ENCODE data around the gene UBA52.
"Not testable (repeated sequence)": the region's sequence is repeated elsewhere in the genome, so short reads cannot be mapped to it uniquely, and the experiment has no call there.

Gene UBA52

GRCh38 chr19:18590273-18591272 is 18.9 kb downstream of the UBA52 start:
- no peak for TF ChIP-seq JUND (IDR thresholded peaks at IDR 0.05; ENCODE audit: low read depth)
- no peak for DNase-seq (ENCODE audit: low read depth in 1 of 2, low spot score in 1 of 2)

GRCh38 chr19:18591735-18592385 is 20.2 kb downstream of the UBA52 start:
- no peak for TF ChIP-seq JUND (IDR thresholded peaks at IDR 0.05; ENCODE audit: low read depth)
- in situ Hi-C loops (cut with HindIII; ENCODE audit: low pct_unique_long_range_greater_than_20kb, low sequenced_read_pairs) = no loop called here

More at GRCh38 chr19:18590273-18591272, 18.9 kb downstream of the UBA52 start:
- in situ Hi-C loops (cut with HindIII; ENCODE audit: low pct_unique_long_range_greater_than_20kb, low sequenced_read_pairs) = no loop called here

GRCh38 chr19:18592732-18593131 is 21.1 kb downstream of the UBA52 start:
- in situ Hi-C loops (cut with HindIII; ENCODE audit: low pct_unique_long_range_greater_than_20kb, low sequenced_read_pairs); DNase-seq (ENCODE audit: low read depth in 1 of 2, low spot score in 1 of 2): not testable (repeated sequence)

More at GRCh38 chr19:18591735-18592385, 20.2 kb downstream of the UBA52 start:
- no peak for DNase-seq (ENCODE audit: low read depth in 1 of 2, low spot score in 1 of 2)

- in situ Hi-C loops (cut with HindIII; ENCODE audit: low pct_unique_long_range_greater_than_20kb, low sequenced_read_pairs) = no loop called here
- no peak for DNase-seq (ENCODE audit: low read depth in 1 of 2, low spot score in 1 of 2)
- no peak for TF ChIP-seq JUND (IDR thresholded peaks at IDR 0.05; ENCODE audit: low read depth)
Observed at GRCh38 chr19:18593367-18594095, 21.9 kb downstream of the UBA52 start.

GRCh38 chr19:18594096-18594823 is 22.6 kb downstream of the UBA52 start:
- DNase-seq (ENCODE audit: low read depth in 1 of 2, low spot score in 1 of 2) = peak; percentile 61 to 71
- in situ Hi-C loops (cut with HindIII; ENCODE audit: low pct_unique_long_range_greater_than_20kb, low sequenced_read_pairs) = no loop called here
- no peak for TF ChIP-seq JUND (IDR thresholded peaks at IDR 0.05; ENCODE audit: low read depth)

- DNase-seq (ENCODE audit: low read depth in 1 of 2, low spot score in 1 of 2) = no peak
- TF ChIP-seq JUND (IDR thresholded peaks at IDR 0.05; ENCODE audit: low read depth) = no peak
- in situ Hi-C loops (cut with HindIII; ENCODE audit: low pct_unique_long_range_greater_than_20kb, low sequenced_read_pairs) = no loop called here
Observed at GRCh38 chr19:18594824-18595373, 23.2 kb downstream of the UBA52 start.

GRCh38 chr19:18595475-18595874 is 23.8 kb downstream of the UBA52 start:
- DNase-seq (ENCODE audit: low read depth in 1 of 2, low spot score in 1 of 2) = no peak
- no peak for TF ChIP-seq JUND (IDR thresholded peaks at IDR 0.05; ENCODE audit: low read depth)
- in situ Hi-C loops (cut with HindIII; ENCODE audit: low pct_unique_long_range_greater_than_20kb, low sequenced_read_pairs) = no loop called here

GRCh38 chr19:18596752-18597157 is 25.1 kb downstream of the UBA52 start:
- DNase-seq (ENCODE audit: low read depth in 1 of 2, low spot score in 1 of 2) = peak; percentile 76 to 87
- in situ Hi-C loops (cut with HindIII; ENCODE audit: low pct_unique_long_range_greater_than_20kb, low sequenced_read_pairs) = no loop called here
- TF ChIP-seq JUND (IDR thresholded peaks at IDR 0.05; ENCODE audit: low read depth) = no peak

- no peak for DNase-seq (ENCODE audit: low read depth in 1 of 2, low spot score in 1 of 2)
- in situ Hi-C loops (cut with HindIII; ENCODE audit: low pct_unique_long_range_greater_than_20kb, low sequenced_read_pairs) = no loop called here
- TF ChIP-seq JUND (IDR thresholded peaks at IDR 0.05; ENCODE audit: low read depth) = no peak
Observed at GRCh38 chr19:18597809-18598660, 26.4 kb downstream of the UBA52 start.

GRCh38 chr19:18599485-18599884 is 27.8 kb downstream of the UBA52 start:
- no peak for TF ChIP-seq JUND (IDR thresholded peaks at IDR 0.05; ENCODE audit: low read depth)
- in situ Hi-C loops (cut with HindIII; ENCODE audit: low pct_unique_long_range_greater_than_20kb, low sequenced_read_pairs) = no loop called here
- DNase-seq (ENCODE audit: low read depth in 1 of 2, low spot score in 1 of 2) = no peak

- in situ Hi-C loops (cut with HindIII; ENCODE audit: low pct_unique_long_range_greater_than_20kb, low sequenced_read_pairs); DNase-seq (ENCODE audit: low read depth in 1 of 2, low spot score in 1 of 2): not testable (repeated sequence)
Observed at GRCh38 chr19:18600692-18601397, 29.2 kb downstream of the UBA52 start.
